Suprapubic skin (tissue), 4 donors: ENCODE data around the gene OR9A4. TPM values are rescaled to one million over a fixed set of nuclear protein-coding genes. Genes with fewer than 3 reads are reported as not detected.

Source experiments
- DNase-seq, 2 donors: peaks; one replicate each; pipeline ENCODE4 v3.0.0-alpha.2; 2019; ENCODE audit warnings: low spot score in 2 of 2
- H3K27ac ChIP-seq: fragments of 200-600 bp; sonication (generic); one replicate; pipeline ENCODE4 v1.5.1; 2019
- H3K27me3 ChIP-seq: fragments of 200-600 bp; sonication (generic); one replicate; pipeline ENCODE4 v1.5.1; 2019
- H3K36me3 ChIP-seq: fragments of 200-600 bp; sonication (generic); one replicate; pipeline ENCODE4 v1.5.1; 2019
- H3K4me1 ChIP-seq: fragments of 200-600 bp; sonication (generic); one replicate; pipeline ENCODE4 v1.5.1; 2019
- H3K4me3 ChIP-seq: fragments of 200-600 bp; sonication (generic); one replicate; pipeline ENCODE4 v1.5.1; 2019; ENCODE audit warnings: mild to moderate bottlenecking
- H3K9me3 ChIP-seq: fragments of 200-600 bp; sonication (generic); one replicate; pipeline ENCODE4 v1.5.1; 2019
- CTCF ChIP-seq, 2 donors: fragments of 200-600 bp in 1 of 2; fragments of 450-650 bp in 1 of 2; sonication (generic) in 1 of 2; IDR thresholded peaks; one replicate each; pipeline ENCODE4 v1.5.1; 2016 to 2019; ENCODE audit warnings: antibody characterized with exemption in 2 of 2, mild to moderate bottlenecking in 1 of 2, moderate library complexity in 1 of 2
- EP300 ChIP-seq: sonication (generic); formaldehyde crosslinking; IDR thresholded peaks from one replicate; pipeline ENCODE4 v1.6.1; 2017; ENCODE audit warnings: antibody characterized with exemption
- POLR2A ChIP-seq, 2 donors: fragments of 450-650 bp; IDR thresholded peaks; one replicate each; pipeline ENCODE4 v1.6.1; 2017; ENCODE audit warnings: antibody characterized with exemption in 2 of 2, mild to moderate bottlenecking in 2 of 2, moderate library complexity in 2 of 2
- POLR2AphosphoS5 ChIP-seq, 3 donors: sonication (generic); formaldehyde crosslinking; IDR thresholded peaks; one replicate each; pipeline ENCODE4 v1.6.1; 2017; ENCODE audit warnings: antibody characterized with exemption in 3 of 3
- WGBS: methylation state at CpG from one replicate; pipeline ENCODE4 v1.1.5; 2018; 5-methylcytosine and 5-hydroxymethylcytosine counted together
- total RNA-seq, 4 donors: library from RNA; depleted of rRNA; stranded (reverse); fragments of >200 nt; gene quantifications; one replicate each; pipeline ENCODE4 v1.1.0, GENCODE V29; 2016

OR9A4 gene
- not detected for total RNA-seq

- Histone ChIP-seq H3K4me3 (no peak within 1 kb of the TSS), H3K36me3 (no peaks in the 10 kb centered on the region), H3K27ac (no peak within 1 kb of the TSS), H3K4me1 (no peaks in the 10 kb centered on the region), H3K27me3 (no peaks in the 10 kb centered on the region), H3K9me3 (no peaks in the 10 kb centered on the region)
- no peak for DNase-seq
- no peak for TF ChIP-seq POLR2AphosphoS5 (IDR thresholded peaks at IDR 0.05)
- TF ChIP-seq EP300, result no peak
- TF ChIP-seq CTCF (IDR thresholded peaks at IDR 0.05), result no peak
- TF ChIP-seq POLR2A (IDR thresholded peaks at IDR 0.05), result no peak
- 84% methylated on average over 3 of the region's 3 CpGs for WGBS
Observed at GRCh38 chr7:141916099-141916498, at the start of gene OR9A4. Gene OR9A4, plus strand, starts transcription at chr7:141916399. Its CDS starts 2,477 bp downstream, at chr7:141918876.

- WGBS, result 89% methylated on average over 2 of the region's 2 CpGs
- H3K27me3 ChIP-seq, result no peaks in the 10 kb centered on the region
- no peak overlapping the region for H3K4me3 ChIP-seq
- no peak for TF ChIP-seq POLR2AphosphoS5 (IDR thresholded peaks at IDR 0.05)
- TF ChIP-seq CTCF (IDR thresholded peaks at IDR 0.05), result no peak
- no peak for TF ChIP-seq EP300
- TF ChIP-seq POLR2A (IDR thresholded peaks at IDR 0.05), result no peak
- no peaks in the 10 kb centered on the region for H3K4me1 ChIP-seq
- no peak overlapping the region for H3K27ac ChIP-seq
- no peak for DNase-seq
- H3K9me3 ChIP-seq, result no peaks in the 10 kb centered on the region
- H3K36me3 ChIP-seq, result no peaks in the 10 kb centered on the region
Observed at GRCh38 chr7:141866974-141867373, 49.2 kb upstream of the OR9A4 start.

- WGBS, result 80% methylated on average over 3 of the region's 3 CpGs
Observed at GRCh38 chr7:141872931-141873330, 43.3 kb upstream of the OR9A4 start.

GRCh38 chr7:141874787-141875186 lies 41.4 kb upstream of the OR9A4 start:
- H3K27me3 ChIP-seq, result no peaks in the 10 kb centered on the region
- 56% methylated on average over 3 of the region's 3 CpGs for WGBS
- no peaks in the 10 kb centered on the region for H3K36me3 ChIP-seq
- H3K4me1 ChIP-seq, result no peaks in the 10 kb centered on the region
- peaks cover 5% of the 10 kb centered on the region for H3K9me3 ChIP-seq
- TF ChIP-seq EP300, result no peak
- TF ChIP-seq CTCF (IDR thresholded peaks at IDR 0.05), result no peak
- TF ChIP-seq POLR2AphosphoS5 (IDR thresholded peaks at IDR 0.05), result no peak
- TF ChIP-seq POLR2A (IDR thresholded peaks at IDR 0.05), result no peak
- DNase-seq, result no peak
- no peak overlapping the region for H3K27ac ChIP-seq
- H3K4me3 ChIP-seq, result no peak overlapping the region

More at GRCh38 chr7:141872931-141873330, 43.3 kb upstream of the OR9A4 start:
- no peak for DNase-seq
- Histone ChIP-seq H3K27ac (no peak overlapping the region), H3K36me3 (no peaks in the 10 kb centered on the region), H3K4me1 (no peaks in the 10 kb centered on the region), H3K9me3 (no peaks in the 10 kb centered on the region), H3K27me3 (no peaks in the 10 kb centered on the region), H3K4me3 (no peak overlapping the region)
- TF ChIP-seq POLR2AphosphoS5 (IDR thresholded peaks at IDR 0.05) (no peak), EP300 (no peak), CTCF (IDR thresholded peaks at IDR 0.05) (no peak)

GRCh38 chr7:141875453-141875852 lies 40.7 kb upstream of the OR9A4 start:
- Histone ChIP-seq H3K27me3 (no peaks in the 10 kb centered on the region), H3K27ac (no peak overlapping the region), H3K36me3 (no peaks in the 10 kb centered on the region), H3K4me1 (no peaks in the 10 kb centered on the region), H3K9me3 (peaks cover 5% of the 10 kb centered on the region), H3K4me3 (no peak overlapping the region)
- 74% methylated on average over 2 of the region's 2 CpGs for WGBS
- DNase-seq, result no peak
- TF ChIP-seq CTCF (IDR thresholded peaks at IDR 0.05) (no peak), POLR2A (IDR thresholded peaks at IDR 0.05) (no peak), POLR2AphosphoS5 (IDR thresholded peaks at IDR 0.05) (no peak), EP300 (no peak)
